Astrocyte of the cerebellum (primary cell): Measurements from ENCODE around the gene HMX3.

Experiments
- DNase-seq: peaks from one replicate; pipeline ENCODE4 v3.0.0-alpha.2; 2011; ENCODE audit warnings: low read depth
- H3K4me3 ChIP-seq: 2 replicates; pipeline ENCODE4 v1.5.1; 2011; ENCODE audit warnings: mild to moderate bottlenecking, low read depth, low read length, moderate library complexity
- CTCF ChIP-seq: IDR thresholded peaks from 2 replicates; pipeline ENCODE4 v1.5.1; 2012; ENCODE audit warnings: low read length, low read depth, moderate library complexity, mild to moderate bottlenecking; ENCODE audit errors: missing control alignments
- in situ Hi-C: cut with HindIII; loops from 2 replicates; pipeline ENCODE4 v1.10.0; 2017; ENCODE audit warnings: low sequenced_read_pairs

HMX3 gene

GRCh38 chr10:123096452-123096851, 39.3 kb upstream of the HMX3 start:
- no peak for DNase-seq
- H3K4me3 ChIP-seq = no peak overlapping the region
- in situ Hi-C loops = no loop called here
- no peak for TF ChIP-seq CTCF

- TF ChIP-seq CTCF = no peak
- DNase-seq = no peak
- no peak overlapping the region for H3K4me3 ChIP-seq
- in situ Hi-C loops = no loop called here
These were observed 38.7 kb upstream of the HMX3 start for GRCh38 chr10:123097039-123097438.

GRCh38 chr10:123100030-123100762, 35.6 kb upstream of the HMX3 start:
- no peak overlapping the region for H3K4me3 ChIP-seq
- TF ChIP-seq CTCF = no peak
- in situ Hi-C loops = no loop called here
- DNase-seq = no peak

- no peak overlapping the region for H3K4me3 ChIP-seq
- TF ChIP-seq CTCF = no peak
- in situ Hi-C loops = no loop called here
- no peak for DNase-seq
These were observed 33.9 kb upstream of the HMX3 start for GRCh38 chr10:123101872-123102271.

GRCh38 chr10:123102673-123103072, 33.1 kb upstream of the HMX3 start:
- no peak overlapping the region for H3K4me3 ChIP-seq
- in situ Hi-C loops = no loop called here
- no peak for TF ChIP-seq CTCF
- DNase-seq = no peak

GRCh38 chr10:123103944-123104343, 31.8 kb upstream of the HMX3 start:
- no peak overlapping the region for H3K4me3 ChIP-seq
- no peak for DNase-seq
- no peak for TF ChIP-seq CTCF
- in situ Hi-C loops = no loop called here
